K562 (cell line): ENCODE measurements around the gene GDF9. TPM values are rescaled to one million over a fixed set of nuclear protein-coding genes. Genes with fewer than 3 reads are reported as not detected.

ENCODE experiments used
- BRF1 ChIP-seq: IDR thresholded peaks from 3 replicates; pipeline ENCODE4 v1.6.1; 2011; ENCODE audit warnings: borderline replicate concordance, mild to moderate bottlenecking; ENCODE audit not compliant: insufficient read length; ENCODE audit errors: extremely low read depth
- DMBX1 ChIP-seq: fragments of 250-450 bp; sonication (Bioruptor Pico); IDR thresholded peaks from 2 replicates; pipeline ENCODE4 v1.8.0; 2022; ENCODE audit warnings: inconsistent platforms, mild to moderate bottlenecking, moderate library complexity, borderline replicate concordance
- FIP1L1 ChIP-seq: fragments of 200-400 bp; formaldehyde crosslinking; IDR thresholded peaks from 2 replicates; pipeline ENCODE4 v1.6.1; 2018; ENCODE audit warnings: mild to moderate bottlenecking, low read depth, low read length; ENCODE audit not compliant: poor library complexity, severe bottlenecking
- GATA2 ChIP-seq: sonication (generic); formaldehyde crosslinking; IDR thresholded peaks from 2 replicates; pipeline ENCODE4 v1.4.0; 2020; ENCODE audit warnings: mild to moderate bottlenecking, missing genetic modification reagents
- HNRNPK ChIP-seq: fragments of 200-400 bp; formaldehyde crosslinking; IDR thresholded peaks from one replicate; pipeline ENCODE4 v1.6.1; 2018; ENCODE audit warnings: mild to moderate bottlenecking, low read depth, low read length; ENCODE audit not compliant: poor library complexity, severe bottlenecking
- RCOR1 ChIP-seq, 2 experiments: IDR thresholded peaks; 2 replicates each; pipeline ENCODE4 v1.6.1; 2012; ENCODE audit warnings: low read depth in 2 of 2, low read length in 2 of 2, borderline replicate concordance in 1 of 2, improper control_type of control experiment in 1 of 2
- SREBF1 ChIP-seq: fragments of 150-350 bp; IDR thresholded peaks from 2 replicates; pipeline ENCODE4 v1.6.1; 2014; ENCODE audit warnings: antibody characterized with exemption, low read depth, low read length, borderline replicate concordance
- TCF3 ChIP-seq: sonication (generic); formaldehyde crosslinking; IDR thresholded peaks from 2 replicates; pipeline ENCODE4 v1.4.0; 2020; ENCODE audit warnings: mild to moderate bottlenecking, missing genetic modification reagents
- XRCC3 ChIP-seq: fragments of 450-650 bp; IDR thresholded peaks from 2 replicates; pipeline ENCODE4 v1.6.1; 2017; ENCODE audit warnings: mild to moderate bottlenecking, moderate library complexity
- ZNF408 ChIP-seq: fragments of 250-450 bp; sonication (Bioruptor Pico); IDR thresholded peaks from 2 replicates; pipeline ENCODE4 v1.4.0; 2020; ENCODE audit warnings: low read depth, mild to moderate bottlenecking, moderate library complexity
- ZNF589 ChIP-seq: fragments of 200-800 bp; sonication (Bioruptor generic); IDR thresholded peaks from 2 replicates; pipeline ENCODE4 v1.6.1; 2016; ENCODE audit warnings: low read depth, missing genetic modification characterization, missing compliant biosample characterization
- ZNF695 ChIP-seq: fragments of 450-650 bp; formaldehyde crosslinking; IDR thresholded peaks from 2 replicates; pipeline ENCODE4 v1.4.0; 2020; ENCODE audit warnings: mild to moderate bottlenecking, moderate library complexity
- polyA plus RNA-seq, 8 experiments: library from polyadenylated mRNA; depleted of rRNA in 4 of 8; stranded (reverse) in 5 of 8; unstranded in 3 of 8; fragments of >200 nt; fragmentation: Nextera tagmentation in 2 of 8; fragmentation: Illumina TruSeq in 1 of 8; extraction: Ambion mirVana in 2 of 8; extraction: Trizol in 1 of 8; gene quantifications; 2 replicates each; pipeline versions ENCODE4 v1.2.1 to v1.2.3, GENCODE V29; 2011 to 2014; ENCODE audit warnings: inconsistent platforms in 1 of 8, missing spikeins in 1 of 8
- total RNA-seq, 7 experiments: library from RNA; depleted of rRNA in 6 of 7; stranded (reverse); fragments of >200 nt in 6 of 7; fragmentation: Illumina TruSeq in 2 of 7; extraction: Trizol in 2 of 7; gene quantifications; 2 replicates each; pipeline versions ENCODE4 v1.2.1 to v1.2.3, GENCODE V29; 2011 to 2021; ENCODE audit warnings: low replicate concordance in 1 of 7
- TF ChIP-seq, protein P1 (sequence below): fragments of 450-650 bp; IDR thresholded peaks from 2 replicates; pipeline ENCODE4 v1.6.1; 2017; ENCODE audit warnings: mild to moderate bottlenecking, moderate library complexity
- TF ChIP-seq, protein P2 (sequence below): fragments of 450-650 bp; IDR thresholded peaks from 2 replicates; pipeline ENCODE4 v1.6.1; 2018; ENCODE audit not compliant: partially characterized antibody
- TF ChIP-seq, protein P3 (sequence below): fragments of 450-650 bp; conservative IDR thresholded peaks from 2 replicates; pipeline ENCODE4 v1.6.1; 2016; ENCODE audit warnings: missing genetic modification characterization, low read depth, mild to moderate bottlenecking, control low read depth, missing compliant biosample characterization
- TF ChIP-seq, protein P4 (sequence below): fragments of 200-800 bp; sonication (Bioruptor generic); IDR thresholded peaks from 2 replicates; pipeline ENCODE4 v1.6.1; 2017; ENCODE audit warnings: missing genetic modification characterization, missing compliant biosample characterization
- TF ChIP-seq, protein P5 (sequence below), 2 experiments: fragments of 450-650 bp in 1 of 2; sonication (generic) in 1 of 2; formaldehyde crosslinking; conservative IDR thresholded peaks; 2 replicates each; pipeline versions ENCODE4 v1.4.0 to v1.8.1; 2020 to 2022; ENCODE audit warnings: mild to moderate bottlenecking in 1 of 2, missing genetic modification reagents in 1 of 2

The GDF9 gene
- total and polyA plus RNA-seq, 9 of the 15 experiments (the other 6 are each of a cell fraction or from before 2014, with no cell fraction given), result 0.10 to 0.70 (median 0.20) TPM; not detected in 1

DNA sequence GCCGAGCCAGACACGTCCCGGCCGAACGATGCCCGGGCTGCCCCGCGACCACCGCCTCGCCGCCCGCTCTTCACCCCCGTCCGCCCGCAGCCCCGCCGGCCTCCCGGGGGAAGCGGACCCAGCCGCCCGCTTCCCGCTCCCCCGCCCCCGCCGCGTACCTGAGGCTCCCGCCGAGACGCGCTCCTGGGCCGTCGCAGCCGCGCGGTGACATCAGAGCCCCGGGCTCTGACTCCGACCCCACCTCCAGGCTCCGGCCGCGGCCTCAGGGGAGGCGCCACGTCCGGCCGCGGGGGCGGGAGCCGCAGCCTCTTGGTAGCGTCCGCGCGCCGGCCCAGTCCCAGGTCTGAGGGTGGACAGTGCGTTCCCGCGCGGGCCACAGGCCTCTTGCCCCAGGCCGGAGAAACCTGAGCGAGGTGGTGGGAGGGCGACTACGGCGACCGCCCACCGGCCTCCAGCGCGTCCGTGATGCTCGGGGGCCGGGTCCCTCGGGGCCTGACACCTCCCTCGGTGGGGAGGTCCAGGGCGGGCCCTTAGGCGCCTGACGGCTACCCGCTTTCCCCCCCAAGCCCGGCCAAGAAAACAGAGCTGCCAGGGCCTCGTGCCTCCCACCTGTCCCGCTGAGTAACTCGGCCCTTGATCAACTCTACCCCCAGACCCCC, 35.7 kb downstream of the GDF9 start, which contains the start of gene SHROOM1 (continued):
- TF ChIP-seq, protein P1, sequence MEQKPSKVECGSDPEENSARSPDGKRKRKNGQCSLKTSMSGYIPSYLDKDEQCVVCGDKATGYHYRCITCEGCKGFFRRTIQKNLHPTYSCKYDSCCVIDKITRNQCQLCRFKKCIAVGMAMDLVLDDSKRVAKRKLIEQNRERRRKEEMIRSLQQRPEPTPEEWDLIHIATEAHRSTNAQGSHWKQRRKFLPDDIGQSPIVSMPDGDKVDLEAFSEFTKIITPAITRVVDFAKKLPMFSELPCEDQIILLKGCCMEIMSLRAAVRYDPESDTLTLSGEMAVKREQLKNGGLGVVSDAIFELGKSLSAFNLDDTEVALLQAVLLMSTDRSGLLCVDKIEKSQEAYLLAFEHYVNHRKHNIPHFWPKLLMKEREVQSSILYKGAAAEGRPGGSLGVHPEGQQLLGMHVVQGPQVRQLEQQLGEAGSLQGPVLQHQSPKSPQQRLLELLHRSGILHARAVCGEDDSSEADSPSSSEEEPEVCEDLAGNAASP, result no peak
- TF ChIP-seq, protein P2, sequence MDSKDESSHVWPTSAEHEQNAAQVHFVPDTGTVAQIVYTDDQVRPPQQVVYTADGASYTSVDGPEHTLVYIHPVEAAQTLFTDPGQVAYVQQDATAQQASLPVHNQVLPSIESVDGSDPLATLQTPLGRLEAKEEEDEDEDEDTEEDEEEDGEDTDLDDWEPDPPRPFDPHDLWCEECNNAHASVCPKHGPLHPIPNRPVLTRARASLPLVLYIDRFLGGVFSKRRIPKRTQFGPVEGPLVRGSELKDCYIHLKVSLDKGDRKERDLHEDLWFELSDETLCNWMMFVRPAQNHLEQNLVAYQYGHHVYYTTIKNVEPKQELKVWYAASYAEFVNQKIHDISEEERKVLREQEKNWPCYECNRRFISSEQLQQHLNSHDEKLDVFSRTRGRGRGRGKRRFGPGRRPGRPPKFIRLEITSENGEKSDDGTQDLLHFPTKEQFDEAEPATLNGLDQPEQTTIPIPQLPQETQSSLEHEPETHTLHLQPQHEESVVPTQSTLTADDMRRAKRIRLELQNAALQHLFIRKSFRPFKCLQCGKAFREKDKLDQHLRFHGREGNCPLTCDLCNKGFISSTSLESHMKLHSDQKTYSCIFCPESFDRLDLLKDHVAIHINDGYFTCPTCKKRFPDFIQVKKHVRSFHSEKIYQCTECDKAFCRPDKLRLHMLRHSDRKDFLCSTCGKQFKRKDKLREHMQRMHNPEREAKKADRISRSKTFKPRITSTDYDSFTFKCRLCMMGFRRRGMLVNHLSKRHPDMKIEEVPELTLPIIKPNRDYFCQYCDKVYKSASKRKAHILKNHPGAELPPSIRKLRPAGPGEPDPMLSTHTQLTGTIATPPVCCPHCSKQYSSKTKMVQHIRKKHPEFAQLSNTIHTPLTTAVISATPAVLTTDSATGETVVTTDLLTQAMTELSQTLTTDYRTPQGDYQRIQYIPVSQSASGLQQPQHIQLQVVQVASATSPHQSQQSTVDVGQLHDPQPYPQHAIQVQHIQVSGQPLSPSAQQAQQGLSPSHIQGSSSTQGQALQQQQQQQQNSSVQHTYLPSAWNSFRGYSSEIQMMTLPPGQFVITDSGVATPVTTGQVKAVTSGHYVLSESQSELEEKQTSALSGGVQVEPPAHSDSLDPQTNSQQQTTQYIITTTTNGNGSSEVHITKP, result peak; percentile 97
- TF ChIP-seq HNRNPK, result no peak
- TF ChIP-seq SREBF1, result no peak
- no peak for TF ChIP-seq ZNF695 (CRISPR knock-in tag)
- no peak for TF ChIP-seq XRCC3
- TF ChIP-seq BRF1, result no peak
- TF ChIP-seq, protein P3, sequence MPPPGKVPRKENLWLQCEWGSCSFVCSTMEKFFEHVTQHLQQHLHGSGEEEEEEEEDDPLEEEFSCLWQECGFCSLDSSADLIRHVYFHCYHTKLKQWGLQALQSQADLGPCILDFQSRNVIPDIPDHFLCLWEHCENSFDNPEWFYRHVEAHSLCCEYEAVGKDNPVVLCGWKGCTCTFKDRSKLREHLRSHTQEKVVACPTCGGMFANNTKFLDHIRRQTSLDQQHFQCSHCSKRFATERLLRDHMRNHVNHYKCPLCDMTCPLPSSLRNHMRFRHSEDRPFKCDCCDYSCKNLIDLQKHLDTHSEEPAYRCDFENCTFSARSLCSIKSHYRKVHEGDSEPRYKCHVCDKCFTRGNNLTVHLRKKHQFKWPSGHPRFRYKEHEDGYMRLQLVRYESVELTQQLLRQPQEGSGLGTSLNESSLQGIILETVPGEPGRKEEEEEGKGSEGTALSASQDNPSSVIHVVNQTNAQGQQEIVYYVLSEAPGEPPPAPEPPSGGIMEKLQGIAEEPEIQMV (tag), result peak; percentile 74
- no peak for TF ChIP-seq TCF3 (CRISPR knock-in tag)
- TF ChIP-seq RCOR1 (IDR thresholded peaks at IDR 0.05; ENCODE audit: borderline replicate concordance in 1 of 2, low read depth in 2 of 2, low read length in 2 of 2), result 0 out of 4 replicates have a peak, but pooled peaks of 1 of the 2 experiments have one; percentile 14
- TF ChIP-seq ZNF408 (CRISPR knock-in tag), result no peak
- TF ChIP-seq DMBX1 (CRISPR knock-in tag), result peak; percentile 77
- no peak for TF ChIP-seq GATA2 (CRISPR knock-in tag)
- no peak for TF ChIP-seq ZNF589 (CRISPR knock-in tag)
- TF ChIP-seq, protein P4, sequence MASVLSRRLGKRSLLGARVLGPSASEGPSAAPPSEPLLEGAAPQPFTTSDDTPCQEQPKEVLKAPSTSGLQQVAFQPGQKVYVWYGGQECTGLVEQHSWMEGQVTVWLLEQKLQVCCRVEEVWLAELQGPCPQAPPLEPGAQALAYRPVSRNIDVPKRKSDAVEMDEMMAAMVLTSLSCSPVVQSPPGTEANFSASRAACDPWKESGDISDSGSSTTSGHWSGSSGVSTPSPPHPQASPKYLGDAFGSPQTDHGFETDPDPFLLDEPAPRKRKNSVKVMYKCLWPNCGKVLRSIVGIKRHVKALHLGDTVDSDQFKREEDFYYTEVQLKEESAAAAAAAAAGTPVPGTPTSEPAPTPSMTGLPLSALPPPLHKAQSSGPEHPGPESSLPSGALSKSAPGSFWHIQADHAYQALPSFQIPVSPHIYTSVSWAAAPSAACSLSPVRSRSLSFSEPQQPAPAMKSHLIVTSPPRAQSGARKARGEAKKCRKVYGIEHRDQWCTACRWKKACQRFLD (CRISPR knock-in tag), result peak; percentile 14; the same call in 1 of the 2 replicates
- no peak for TF ChIP-seq FIP1L1
- TF ChIP-seq, protein P5, sequence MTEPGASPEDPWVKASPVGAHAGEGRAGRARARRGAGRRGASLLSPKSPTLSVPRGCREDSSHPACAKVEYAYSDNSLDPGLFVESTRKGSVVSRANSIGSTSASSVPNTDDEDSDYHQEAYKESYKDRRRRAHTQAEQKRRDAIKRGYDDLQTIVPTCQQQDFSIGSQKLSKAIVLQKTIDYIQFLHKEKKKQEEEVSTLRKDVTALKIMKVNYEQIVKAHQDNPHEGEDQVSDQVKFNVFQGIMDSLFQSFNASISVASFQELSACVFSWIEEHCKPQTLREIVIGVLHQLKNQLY (CRISPR knock-in tag; conservative IDR thresholded peaks at IDR 0.05), result no peak
